Fibroblast of the aortic adventitia (primary cell): ENCODE measurements around the gene BBS12. TPM values are rescaled to one million over a fixed set of nuclear protein-coding genes. Genes with fewer than 3 reads are reported as not detected.

Source experiments
- DNase-seq: peaks from one replicate; pipeline ENCODE4 v3.0.0-alpha.2; 2010; ENCODE audit warnings: low read depth
- H3K4me3 ChIP-seq: 2 replicates; pipeline ENCODE4 v1.5.1; 2011; ENCODE audit warnings: low read depth, mild to moderate bottlenecking, control low read depth, low read length, moderate library complexity
- CTCF ChIP-seq: IDR thresholded peaks from 2 replicates; pipeline ENCODE4 v1.5.1; 2011; ENCODE audit warnings: mild to moderate bottlenecking, low read length, control low read depth, inconsistent platforms; ENCODE audit not compliant: insufficient read depth
- total RNA-seq: library from RNA; depleted of rRNA; stranded (reverse); fragments of >200 nt; gene quantifications from 2 replicates; pipeline ENCODE4 v1.2.3, GENCODE V29; 2012; ENCODE audit warnings: low replicate concordance

Gene BBS12
- total RNA-seq, 1 donor, result 5.8 TPM

GRCh38 chr4:122775987-122776836, 43.7 kb downstream of the BBS12 start:
- no peak overlapping the region for H3K4me3 ChIP-seq
- DNase-seq, result no peak
- no peak for TF ChIP-seq CTCF

GRCh38 chr4:122776916-122777315, 44.4 kb downstream of the BBS12 start:
- no peak for TF ChIP-seq CTCF
- no peak overlapping the region for H3K4me3 ChIP-seq
- peak; percentile 55 for DNase-seq

GRCh38 chr4:122777846-122778673, 45.6 kb downstream of the BBS12 start:
- H3K4me3 ChIP-seq, result no peak overlapping the region
- peak; percentile 91 for DNase-seq

GRCh38 chr4:122781486-122781885, 49.0 kb downstream of the BBS12 start:
- DNase-seq, result no peak
- H3K4me3 ChIP-seq, result no peak overlapping the region
- TF ChIP-seq CTCF, result no peak

More at GRCh38 chr4:122777846-122778673, 45.6 kb downstream of the BBS12 start:
- TF ChIP-seq CTCF, result no peak

GRCh38 chr4:122783301-122784215, 51.1 kb downstream of the BBS12 start:
- peak; percentile 98 for DNase-seq
- H3K4me3 ChIP-seq, result peak overlapping the region; percentile 3
- no peak for TF ChIP-seq CTCF

- peak; percentile 45 for DNase-seq
- no peak overlapping the region for H3K4me3 ChIP-seq
- no peak for TF ChIP-seq CTCF
Observed at GRCh38 chr4:122784261-122784660, 51.8 kb downstream of the BBS12 start.
